Limb (tissue), 2 donors: ENCODE data around the gene SAMHD1.
"Not testable (repeated sequence)": the region's sequence is repeated elsewhere in the genome, so short reads cannot be mapped to it uniquely, and the experiment has no call there.

Experiments
- DNase-seq, 2 donors: peaks; one replicate each; pipeline ENCODE4 v3.0.0-alpha.2; 2016; ENCODE audit errors: extremely low spot score in 2 of 2

The SAMHD1 gene

GRCh38 chr20:36854348-36855240, 96.9 kb downstream of the SAMHD1 start:
- no peak for DNase-seq

- no peak for DNase-seq
Measured at GRCh38 chr20:36852187-36852586, 99.3 kb downstream of the SAMHD1 start.

DNA sequence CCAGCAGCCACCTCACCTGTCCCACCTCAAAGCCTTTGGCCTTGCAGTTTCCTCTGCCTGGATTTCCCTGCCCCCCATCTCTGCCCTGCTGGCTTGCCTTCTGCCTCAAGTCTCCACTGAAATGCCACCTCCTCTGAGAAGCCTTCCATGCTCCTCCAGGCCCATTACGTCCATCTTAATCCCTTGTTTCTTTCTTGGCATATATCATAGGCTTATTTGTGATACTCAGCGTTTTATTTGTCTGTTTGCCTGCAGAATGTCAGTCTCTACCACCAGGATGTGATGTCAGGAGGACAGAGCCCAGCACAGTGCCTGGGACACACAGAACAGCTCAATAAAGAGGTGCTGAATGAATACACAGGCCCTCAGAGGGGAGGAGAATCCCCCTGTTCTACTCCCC, 100.0 kb downstream of the SAMHD1 start:
- no peak for DNase-seq

- no peak for DNase-seq
Measured at GRCh38 chr20:36850759-36851158, 100.7 kb downstream of the SAMHD1 start.

- no peak for DNase-seq
Measured at GRCh38 chr20:36849333-36850065, 102.0 kb downstream of the SAMHD1 start.

- no peak for DNase-seq
Measured at GRCh38 chr20:36848677-36849076, 102.8 kb downstream of the SAMHD1 start.

DNA sequence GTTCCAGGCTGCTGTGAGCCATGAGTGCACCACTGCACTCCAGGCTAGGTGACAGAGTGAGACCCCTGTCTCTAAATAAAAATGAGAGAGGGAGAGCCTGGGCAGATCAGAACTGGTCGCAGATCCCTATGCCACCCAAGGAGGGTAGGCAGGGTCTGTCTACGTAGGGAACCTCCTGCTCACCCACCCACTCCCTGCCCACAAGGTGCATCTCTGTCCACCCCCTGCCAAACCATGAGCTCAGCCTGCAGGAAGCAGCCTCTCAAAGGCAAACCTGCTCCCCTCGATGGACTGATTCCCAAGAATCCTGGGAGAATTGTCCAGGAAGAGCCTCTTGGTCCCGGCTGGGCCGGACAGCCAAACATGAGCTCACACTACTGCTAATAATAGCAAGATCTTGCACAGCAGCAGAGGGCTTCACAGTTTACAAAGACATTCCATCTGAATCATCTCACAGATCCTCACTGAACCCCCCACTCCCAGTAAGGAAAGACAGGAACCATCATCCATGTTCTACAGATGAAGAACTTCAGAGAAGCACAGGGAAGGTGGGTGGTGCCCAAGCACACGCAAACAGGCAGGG, 103.3 kb downstream of the SAMHD1 start:
- DNase-seq, result no peak

DNA sequence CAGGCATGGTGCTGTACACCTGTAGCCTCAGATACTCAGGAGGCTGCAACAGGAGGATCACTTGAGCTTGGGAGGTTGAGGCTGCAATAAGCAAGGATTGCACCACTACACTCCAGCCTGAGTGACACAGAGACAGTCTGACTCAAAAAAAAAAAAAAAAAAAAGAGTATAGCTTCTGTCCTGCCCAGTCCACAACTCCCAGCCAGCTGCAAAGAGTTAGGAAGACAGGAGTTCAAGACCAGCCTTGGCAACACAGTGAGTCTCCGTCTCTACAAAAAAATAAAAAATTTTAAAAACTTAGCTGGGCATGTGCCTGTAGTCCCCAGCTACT, 103.8 kb downstream of the SAMHD1 start:
- DNase-seq, result no peak

DNA sequence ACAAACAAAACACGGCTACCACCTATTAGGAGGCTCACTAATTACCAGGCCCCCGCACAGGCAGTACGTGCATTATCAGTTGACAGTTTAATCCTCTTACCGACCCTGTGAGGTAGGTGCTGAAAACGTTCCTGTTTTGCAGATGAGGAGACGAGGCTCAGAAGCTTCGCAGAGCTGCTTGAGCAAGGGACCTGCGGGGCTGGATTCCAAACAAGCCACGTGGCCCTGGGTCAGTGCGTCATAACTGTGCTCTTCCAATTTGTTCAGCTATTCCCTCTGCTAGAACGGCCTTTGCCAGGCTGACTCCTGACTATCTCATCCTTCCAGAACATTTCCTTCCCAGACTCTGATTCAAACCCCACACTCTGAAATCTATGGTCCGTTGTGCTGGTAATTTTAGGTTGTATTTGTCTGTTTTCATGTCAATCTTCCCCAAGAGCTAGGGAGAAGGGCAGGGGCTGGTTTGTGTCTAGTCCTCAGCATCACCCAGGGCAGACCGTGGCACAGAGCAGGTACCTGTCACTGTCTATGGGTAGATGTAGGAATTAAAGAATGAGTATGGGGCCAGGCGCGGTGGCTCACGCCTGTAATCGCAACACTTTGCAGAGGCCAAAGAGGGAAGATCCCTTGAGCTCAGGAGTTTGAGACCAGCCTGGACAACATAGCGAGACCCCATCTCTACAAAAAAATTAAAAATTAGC, 104.3 kb downstream of the SAMHD1 start:
- DNase-seq, result no peak

- DNase-seq, result no peak
Measured at GRCh38 chr20:36845288-36845971, 106.1 kb downstream of the SAMHD1 start.

DNA sequence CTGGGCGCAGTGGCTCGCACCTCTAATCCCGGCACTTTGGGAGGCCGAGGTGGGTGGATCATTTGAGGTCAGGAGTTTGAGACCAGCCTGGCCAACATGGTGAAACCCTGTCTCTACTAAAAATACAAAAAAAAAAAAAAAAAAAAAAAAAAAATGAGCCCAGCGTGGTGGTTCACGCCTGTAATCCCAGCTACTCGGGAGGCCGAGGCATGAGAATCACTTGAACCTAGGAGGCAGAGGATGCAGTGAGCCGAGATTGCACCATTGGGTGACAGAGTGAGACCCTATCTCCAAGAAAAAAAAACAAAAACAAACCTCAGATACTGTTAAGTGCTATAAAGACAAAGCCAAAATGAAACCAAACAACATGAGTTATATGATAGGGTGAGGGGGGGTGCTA, 110.5 kb downstream of the SAMHD1 start:
- DNase-seq, result not testable (repeated sequence)
